Tibial nerve (tissue), 3 donors: ENCODE data around the gene ARHGEF28.

Experiments
- POLR2A ChIP-seq, 2 donors: fragments of 450-650 bp; IDR thresholded peaks; one replicate each; pipeline ENCODE4 v1.6.1; 2017; ENCODE audit warnings: antibody characterized with exemption in 2 of 2, mild to moderate bottlenecking in 2 of 2, moderate library complexity in 2 of 2
- TF ChIP-seq, protein P1 (sequence below), 5 experiments: fragments of 200-600 bp in 3 of 5; fragments of 450-650 bp in 2 of 5; sonication (generic) in 3 of 5; IDR thresholded peaks; one replicate each; pipeline ENCODE4 v1.5.1; 2016 to 2019; ENCODE audit warnings: antibody characterized with exemption in 5 of 5, mild to moderate bottlenecking in 3 of 5, moderate library complexity in 2 of 5

DNA sequence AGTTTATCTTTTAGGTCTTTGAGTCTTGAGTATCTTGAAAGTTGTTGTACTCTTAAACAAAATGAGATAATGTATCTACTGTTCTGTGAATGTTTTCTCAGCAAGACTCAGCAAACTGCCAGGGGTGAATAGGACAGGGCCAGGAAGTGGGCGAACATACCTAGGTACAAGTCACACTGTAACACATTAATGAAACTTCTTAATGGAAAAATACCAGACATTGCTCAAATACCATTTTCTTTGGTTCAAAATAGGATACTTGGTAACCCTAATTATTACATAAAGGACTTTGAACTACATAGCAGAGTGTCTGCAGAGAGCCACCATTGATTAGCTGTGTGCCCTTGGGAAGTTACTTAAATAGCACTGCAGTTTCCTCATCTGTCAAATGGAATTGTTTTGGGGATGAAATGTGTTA lies 197.5 kb downstream of the ARHGEF28 start:
- TF ChIP-seq, protein P1, sequence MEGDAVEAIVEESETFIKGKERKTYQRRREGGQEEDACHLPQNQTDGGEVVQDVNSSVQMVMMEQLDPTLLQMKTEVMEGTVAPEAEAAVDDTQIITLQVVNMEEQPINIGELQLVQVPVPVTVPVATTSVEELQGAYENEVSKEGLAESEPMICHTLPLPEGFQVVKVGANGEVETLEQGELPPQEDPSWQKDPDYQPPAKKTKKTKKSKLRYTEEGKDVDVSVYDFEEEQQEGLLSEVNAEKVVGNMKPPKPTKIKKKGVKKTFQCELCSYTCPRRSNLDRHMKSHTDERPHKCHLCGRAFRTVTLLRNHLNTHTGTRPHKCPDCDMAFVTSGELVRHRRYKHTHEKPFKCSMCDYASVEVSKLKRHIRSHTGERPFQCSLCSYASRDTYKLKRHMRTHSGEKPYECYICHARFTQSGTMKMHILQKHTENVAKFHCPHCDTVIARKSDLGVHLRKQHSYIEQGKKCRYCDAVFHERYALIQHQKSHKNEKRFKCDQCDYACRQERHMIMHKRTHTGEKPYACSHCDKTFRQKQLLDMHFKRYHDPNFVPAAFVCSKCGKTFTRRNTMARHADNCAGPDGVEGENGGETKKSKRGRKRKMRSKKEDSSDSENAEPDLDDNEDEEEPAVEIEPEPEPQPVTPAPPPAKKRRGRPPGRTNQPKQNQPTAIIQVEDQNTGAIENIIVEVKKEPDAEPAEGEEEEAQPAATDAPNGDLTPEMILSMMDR (IDR thresholded peaks at IDR 0.05), result no peak
- no peak for TF ChIP-seq POLR2A (IDR thresholded peaks at IDR 0.05)
